ENCODE results near the gene TMEM45A.
"Not testable (repeated sequence)": the region's sequence is repeated elsewhere in the genome, so short reads cannot be mapped to it uniquely, and the experiment has no call there.

TMEM45A gene

DNA sequence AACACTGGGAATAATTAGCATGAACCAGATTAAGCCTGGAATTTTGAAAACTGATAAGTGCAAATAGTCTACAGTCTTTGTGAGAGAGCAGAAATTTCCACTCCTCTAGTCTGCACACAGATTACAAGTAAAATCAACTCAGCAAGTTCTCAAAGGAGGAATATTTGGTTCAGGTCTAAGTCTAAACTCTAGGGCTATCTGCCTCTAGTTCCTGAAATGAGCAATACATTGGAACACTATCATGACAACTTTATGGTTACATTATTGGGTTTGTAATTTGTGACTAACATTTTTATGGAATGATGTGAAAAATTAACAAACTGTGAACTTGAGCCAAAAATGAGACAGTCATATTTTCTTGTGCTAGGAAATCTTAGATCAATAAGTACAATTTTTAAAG is 86.2 kb downstream of the TMEM45A start:
- DNase-seq (ENCODE audit: low read depth): no peak

GRCh38 chr3:100580147-100580546 is 87.7 kb downstream of the TMEM45A start:
- no peak for DNase-seq (ENCODE audit: low read depth)

DNA sequence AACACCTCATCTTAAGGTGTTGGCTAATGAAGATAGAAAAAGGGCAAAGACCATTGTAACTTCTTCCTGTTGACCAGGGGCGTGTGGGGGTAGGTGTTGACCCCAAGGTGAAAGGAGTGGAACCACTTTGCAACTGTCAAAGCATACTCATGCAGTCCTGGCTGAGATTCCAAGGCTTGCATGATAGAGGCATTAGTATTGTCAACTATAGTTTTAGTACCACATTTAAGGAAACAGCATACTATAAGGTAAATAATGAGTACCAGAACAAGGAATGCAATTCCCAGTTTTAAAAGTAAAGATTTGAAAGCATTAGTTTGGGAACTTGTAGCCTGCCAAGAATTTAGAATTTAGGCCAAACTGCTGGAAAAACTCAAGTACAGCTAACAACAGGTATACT is 89.2 kb downstream of the TMEM45A start:
- no peak for DNase-seq (ENCODE audit: low read depth)

DNA sequence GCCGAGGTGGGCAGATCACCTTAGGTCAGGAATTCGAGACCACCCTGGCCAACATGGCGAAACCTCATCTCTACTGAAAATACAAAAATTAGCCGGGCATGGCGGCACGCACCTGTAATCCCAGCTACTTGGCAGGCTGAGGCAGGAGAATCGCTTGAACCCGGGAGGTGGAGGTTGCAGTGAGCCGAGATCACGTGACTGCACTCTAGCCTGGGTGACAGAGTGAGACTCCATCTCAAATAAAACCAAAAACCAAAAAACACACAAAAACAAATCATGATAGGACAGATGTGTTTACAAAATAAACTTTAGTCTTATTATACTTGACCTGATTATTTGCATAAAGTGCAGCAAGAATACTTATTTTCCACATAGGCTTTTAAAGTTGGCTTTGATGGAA is 89.7 kb downstream of the TMEM45A start:
- not testable (repeated sequence) for DNase-seq (ENCODE audit: low read depth)

DNA sequence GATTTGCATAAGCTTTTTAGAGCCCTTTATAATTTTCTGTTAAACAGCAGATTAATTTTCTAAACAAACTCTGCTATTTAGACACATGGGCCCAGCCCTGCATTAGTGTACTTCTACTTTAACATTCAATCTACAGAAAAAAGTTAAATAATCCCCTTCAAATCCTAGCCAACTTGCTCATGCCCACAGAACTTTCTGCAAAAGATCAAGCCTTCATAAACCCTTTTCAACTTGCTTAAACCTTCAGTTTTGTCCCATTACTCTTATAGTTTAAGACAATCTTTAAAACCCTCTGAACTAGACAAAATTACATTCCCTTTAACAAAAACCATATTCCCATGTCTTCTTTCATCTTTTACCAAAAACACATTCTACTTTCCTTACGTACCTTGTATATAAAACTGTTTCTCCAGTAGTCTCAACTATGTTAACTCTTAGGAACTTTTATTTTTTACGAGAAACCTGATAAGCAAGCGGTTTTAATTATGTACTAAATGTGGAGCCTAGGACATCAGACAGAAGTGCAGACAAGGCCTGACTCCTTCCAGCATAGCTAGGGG is 91.8 kb downstream of the TMEM45A start:
- no peak for DNase-seq (ENCODE audit: low read depth)

DNA sequence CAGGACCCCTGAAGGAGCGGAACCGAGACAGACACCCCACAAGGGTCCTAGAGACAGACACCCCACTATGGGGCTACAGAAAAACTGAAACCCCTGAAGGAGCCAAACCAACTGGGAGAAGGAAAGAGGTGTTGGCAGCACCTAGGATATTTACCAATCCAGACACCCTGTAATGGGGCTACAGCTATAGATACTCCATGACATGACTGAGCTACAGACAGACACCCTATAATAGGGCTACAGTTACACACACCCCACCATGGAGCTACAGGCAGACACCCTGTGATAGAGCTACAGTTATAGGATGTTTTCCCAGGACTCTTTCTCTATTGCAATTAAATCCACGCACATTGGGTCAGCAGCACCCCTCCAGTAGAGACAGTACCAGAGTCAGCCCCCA is 94.4 kb downstream of the TMEM45A start:
- DNase-seq (ENCODE audit: low read depth): no peak

DNA sequence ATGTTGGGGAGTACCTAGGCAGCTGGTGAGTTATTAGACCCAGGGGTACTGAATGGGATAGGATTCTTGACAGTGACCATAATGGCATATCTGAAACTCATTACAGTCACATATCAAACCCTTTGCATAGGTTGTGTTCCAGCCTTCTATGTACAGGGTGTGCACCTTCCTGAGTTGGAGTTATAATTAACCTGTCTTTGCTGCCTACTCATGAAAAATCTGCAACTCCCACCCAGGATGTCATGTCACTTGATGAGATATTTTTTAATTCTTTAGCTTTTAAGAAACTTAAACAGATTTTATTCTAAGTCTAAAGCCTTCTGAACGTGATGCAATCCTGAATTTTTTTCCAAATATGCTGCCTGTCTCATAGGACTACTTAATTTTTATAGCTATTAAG is 95.8 kb downstream of the TMEM45A start:
- no peak for DNase-seq (ENCODE audit: low read depth)

DNA sequence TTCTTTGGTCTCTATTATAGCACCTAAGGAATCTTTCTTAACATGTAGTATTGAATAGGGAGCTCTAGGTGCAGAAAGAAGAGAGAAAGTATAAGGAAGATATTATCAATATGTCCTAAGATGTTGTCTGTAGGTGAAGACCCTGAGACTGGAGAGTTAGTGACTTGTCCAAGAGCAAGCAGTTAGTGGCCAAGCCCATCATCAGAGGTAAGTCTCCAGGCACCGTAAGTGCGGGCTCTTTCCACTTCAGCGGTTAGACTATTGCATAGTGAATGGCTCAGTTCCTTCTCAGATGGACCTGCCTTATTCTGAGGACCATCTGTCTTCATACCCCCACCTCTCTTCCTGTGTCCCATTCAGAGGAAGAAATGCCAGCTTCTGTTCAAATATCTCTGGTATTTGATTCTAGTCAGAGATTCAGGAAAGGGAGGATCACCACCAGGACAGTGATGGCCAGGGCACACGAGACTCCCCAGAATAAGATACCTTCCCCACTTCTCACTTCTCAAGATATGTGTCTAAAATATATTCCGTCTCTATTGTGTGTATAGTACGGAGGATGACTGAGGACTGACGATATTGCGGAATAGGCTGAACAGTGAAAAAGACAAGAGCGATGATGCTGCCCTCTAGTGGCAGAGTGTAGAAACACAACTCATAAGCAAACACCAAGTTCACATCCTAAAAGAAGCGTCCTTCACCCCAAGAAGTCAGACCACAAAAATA is 97.9 kb downstream of the TMEM45A start:
- DNase-seq (ENCODE audit: low read depth): peak; percentile 64

DNA sequence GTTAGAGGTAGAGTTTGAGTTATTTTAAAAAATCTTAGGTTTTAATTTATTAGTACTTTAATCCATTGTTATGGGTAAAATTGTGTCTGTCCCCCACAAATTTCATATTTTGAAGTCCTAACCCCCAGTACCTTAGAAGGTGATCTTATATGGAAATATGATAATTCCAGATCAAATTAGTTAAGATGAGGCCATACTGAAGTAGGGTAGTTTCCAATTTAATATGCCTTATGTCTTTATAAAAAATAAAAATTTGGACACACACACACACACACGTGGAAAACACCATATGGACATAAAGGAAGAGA is 98.4 kb downstream of the TMEM45A start:
- no peak for DNase-seq (ENCODE audit: low read depth)

DNA sequence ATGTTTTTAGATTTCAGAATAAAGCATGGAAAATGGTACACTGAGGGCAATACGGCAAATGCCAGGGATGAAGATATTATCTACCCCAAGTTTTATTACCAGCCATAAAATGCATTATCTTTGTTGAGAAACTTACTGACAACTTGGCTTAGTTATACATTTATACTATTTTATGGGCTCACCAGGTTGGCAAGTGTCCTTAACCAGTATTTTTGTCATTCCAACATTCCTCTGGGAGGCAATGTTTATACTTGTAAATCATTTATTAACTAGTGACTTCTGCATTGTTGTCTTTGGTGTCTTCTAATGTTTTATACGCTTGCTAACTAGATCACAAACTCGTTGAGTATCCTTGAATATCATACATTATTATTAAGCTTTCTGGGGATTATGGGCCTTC is 99.0 kb downstream of the TMEM45A start:
- no peak for DNase-seq (ENCODE audit: low read depth)

GRCh38 chr3:100600181-100601042 is 108.0 kb downstream of the TMEM45A start:
- no peak for DNase-seq (ENCODE audit: low read depth)

DNA sequence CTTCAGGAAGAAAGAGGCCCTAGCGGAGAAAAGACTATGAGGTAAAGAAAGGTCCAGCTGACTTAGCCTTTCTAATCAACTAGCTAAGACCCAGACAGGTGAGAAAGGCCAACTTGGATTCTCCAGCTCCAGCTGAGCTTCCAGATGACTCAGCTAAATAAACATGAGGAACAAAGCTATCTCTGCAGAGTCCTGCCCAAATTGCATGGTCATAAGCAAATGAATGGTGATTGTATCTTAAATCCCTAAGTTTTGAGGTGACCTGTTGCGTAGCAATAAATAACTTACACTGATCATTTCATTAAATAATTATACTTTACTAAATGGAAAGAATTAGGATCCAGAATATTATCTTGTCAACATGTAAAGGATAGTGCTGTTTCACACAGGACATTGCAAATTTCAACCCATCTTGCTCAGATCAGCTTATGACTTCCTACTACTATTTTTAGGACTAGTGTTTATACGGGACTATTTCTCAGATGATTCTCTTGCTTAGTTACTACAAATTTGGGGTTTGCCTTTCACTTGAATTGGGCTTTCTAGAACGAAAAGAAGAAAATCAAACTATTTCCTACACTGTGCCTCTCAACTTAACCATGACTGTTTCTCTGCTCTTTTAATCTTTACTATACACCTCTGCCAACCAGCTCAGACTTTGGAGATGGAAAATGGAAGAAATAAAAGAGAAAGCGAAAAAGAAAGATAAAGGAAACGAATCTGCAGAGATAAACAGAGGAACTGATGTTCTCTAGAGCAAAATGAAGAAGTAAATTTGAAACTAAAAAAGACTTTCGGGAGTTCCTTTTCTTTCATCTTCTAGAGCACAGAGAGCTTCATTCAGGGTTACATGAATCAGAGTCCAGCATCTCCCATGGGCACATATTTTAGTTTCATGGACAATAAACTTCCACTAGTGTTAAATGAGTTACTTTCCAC is 110.4 kb downstream of the TMEM45A start:
- no peak for DNase-seq (ENCODE audit: low read depth)

DNA sequence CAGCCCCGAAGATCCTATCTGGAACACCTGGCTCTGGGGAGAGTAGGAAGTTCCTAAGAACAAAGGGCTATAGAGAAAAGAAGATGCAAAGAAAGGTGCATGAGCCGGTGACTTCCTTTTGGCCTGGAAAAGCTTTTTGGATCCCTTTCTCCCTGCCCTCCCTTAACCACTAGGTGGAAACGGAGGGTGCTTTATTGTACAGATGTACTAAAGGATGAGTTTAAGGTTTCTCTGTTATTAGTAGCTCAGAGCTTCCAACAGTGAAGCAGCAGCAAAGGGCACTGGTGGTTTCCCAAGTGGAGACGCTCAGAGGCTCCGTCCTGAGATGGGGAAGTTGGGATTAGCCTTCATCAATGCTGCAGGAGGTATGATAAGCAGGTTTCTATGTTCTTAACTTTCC is 111.0 kb downstream of the TMEM45A start:
- no peak for DNase-seq (ENCODE audit: low read depth)

DNA sequence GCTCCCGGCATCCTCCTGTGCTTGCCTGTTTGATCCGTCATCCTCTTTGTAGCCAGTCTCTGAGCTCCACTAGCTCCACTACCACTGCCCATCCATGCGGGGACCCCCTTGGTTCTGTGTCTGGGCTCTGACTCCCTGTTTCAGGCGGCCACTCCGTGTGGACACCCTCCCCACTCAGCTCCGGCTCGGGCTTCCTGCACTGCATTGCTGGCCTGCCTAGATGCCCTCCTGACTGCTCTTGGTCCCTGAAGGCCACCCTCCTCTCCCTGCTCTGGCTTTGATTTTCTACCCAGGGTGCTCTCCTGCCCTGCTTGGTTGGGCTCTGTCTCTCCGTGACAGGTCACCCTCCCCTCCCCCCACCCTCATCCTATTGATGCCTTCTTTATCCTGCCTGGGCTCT is 112.9 kb downstream of the TMEM45A start:
- no peak for DNase-seq (ENCODE audit: low read depth)

DNA sequence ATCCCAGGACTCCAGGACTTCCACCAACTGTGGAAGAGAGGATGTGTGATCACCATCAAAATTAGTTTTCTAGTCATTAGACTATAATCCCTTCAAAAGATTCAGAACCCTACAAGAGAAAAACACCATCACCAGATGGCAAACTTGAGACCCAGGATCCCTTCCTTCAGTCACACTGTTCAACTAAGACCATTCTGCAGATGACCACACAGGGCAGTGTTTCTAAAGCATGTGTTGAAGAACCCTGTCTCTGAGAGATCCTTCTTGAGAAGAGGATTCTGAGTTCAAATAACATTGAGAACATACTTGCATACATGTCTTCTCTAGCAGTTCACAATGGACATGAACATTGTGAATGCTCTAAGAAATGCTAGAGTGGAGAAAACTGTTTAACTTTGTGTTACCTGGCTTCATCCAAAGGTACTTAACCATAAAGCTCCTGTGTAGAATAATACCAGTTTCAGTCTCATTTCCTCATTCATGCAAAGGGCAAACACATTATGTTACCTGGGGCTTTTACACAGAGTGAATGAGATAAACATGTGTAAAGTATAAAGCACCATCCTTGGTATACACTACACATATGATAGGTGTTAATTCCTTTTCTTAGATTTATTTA is 114.6 kb downstream of the TMEM45A start:
- no peak for DNase-seq (ENCODE audit: low read depth)

DNA sequence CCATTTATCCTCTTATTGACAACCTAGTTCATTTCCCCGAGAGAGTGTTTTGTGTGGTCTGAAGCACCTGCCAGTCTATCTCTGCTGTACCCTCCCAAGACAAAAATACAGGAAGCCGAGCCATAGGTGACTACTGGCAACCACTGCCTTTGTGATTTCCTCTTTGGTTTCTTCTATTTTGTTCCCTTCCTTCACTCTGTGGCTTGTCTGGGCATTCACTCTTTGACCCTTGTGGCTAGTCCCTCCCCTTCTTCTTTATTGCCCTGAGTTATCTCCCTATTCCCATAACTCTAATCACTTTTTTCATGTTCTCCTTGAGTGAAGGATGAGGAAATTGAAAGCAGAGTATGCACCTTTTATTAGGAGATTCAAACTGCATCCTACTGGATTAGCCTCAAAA is 116.9 kb downstream of the TMEM45A start, which contains the start of gene ADGRG7:
TSS of gene ADGRG7 (plus strand) at position 297 of the 400 bp plus-strand sequence. CDS start 256 bp downstream, outside the sequence.
- no peak for DNase-seq (ENCODE audit: low read depth)

GRCh38 chr3:100609963-100610362 is 117.5 kb downstream of the TMEM45A start:
- DNase-seq (ENCODE audit: low read depth): no peak

DNA sequence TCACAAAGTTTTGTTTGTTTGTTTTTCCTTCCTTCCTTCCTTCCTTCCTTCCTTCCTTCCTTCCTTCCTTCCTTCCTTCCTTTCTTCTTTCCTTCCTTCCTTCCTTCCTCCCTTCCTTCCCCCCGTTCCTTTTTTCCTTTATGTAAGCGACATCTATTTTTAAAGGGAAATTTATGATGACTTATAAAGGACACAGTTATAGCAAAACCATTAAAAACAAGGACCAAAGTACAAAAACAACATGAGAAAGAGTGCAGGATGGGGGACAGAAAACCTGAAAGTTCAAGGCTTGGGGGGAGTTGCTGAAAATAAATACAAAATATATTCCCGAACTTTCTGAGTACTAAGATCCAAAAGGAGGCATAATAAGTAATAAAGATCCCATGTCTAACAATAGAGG is 118.8 kb downstream of the TMEM45A start:
- DNase-seq (ENCODE audit: low read depth): no peak

DNA sequence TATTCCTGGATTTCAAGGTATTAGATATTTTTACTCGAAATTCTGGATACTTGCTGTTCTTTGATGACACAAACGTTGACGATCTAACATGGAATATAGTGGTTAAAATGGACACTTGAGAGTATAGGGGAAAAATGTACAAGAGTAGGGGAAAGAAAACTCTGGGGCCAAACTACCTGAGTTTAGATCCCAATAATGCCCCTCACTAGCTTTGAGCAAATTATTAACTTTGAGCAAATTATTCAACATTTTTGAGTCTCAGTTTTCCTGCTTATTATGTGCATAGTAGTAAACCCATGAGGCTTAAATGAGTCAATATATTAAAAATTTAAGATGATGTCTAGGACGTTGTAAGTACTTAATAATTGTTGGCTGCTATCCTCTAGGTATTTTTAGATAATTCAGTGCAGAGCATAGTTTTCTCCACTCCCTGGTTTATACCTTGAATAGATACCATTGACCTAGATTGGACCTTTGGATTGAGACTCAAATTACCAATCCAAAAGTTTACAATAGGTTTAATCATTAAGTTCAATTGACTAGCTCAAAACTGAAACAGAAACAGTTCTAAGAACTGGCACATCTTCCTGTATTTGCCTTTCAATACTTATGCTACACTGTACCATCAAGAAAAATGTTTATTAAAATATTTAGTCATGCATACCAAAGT is 121.4 kb downstream of the TMEM45A start:
- DNase-seq (ENCODE audit: low read depth): no peak

DNA sequence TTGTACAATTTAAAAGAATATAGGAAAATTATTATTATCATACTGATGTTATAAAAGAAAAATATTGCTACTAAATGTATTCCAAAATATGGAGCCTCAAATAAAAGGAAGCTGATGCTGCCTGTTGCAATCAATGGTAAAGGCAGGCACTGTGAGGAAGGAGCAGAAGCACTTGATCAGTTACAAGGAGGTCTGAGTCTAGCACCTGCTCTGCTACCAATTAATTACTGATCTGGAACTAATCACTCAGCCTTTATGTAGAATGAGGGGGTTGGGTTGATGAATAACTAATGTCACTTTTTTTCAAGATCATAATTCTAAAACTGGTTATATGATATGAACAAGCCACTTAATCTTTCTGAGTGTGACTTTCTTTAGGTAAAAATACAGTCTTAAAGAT is 122.5 kb downstream of the TMEM45A start:
- no peak for DNase-seq (ENCODE audit: low read depth)

DNA sequence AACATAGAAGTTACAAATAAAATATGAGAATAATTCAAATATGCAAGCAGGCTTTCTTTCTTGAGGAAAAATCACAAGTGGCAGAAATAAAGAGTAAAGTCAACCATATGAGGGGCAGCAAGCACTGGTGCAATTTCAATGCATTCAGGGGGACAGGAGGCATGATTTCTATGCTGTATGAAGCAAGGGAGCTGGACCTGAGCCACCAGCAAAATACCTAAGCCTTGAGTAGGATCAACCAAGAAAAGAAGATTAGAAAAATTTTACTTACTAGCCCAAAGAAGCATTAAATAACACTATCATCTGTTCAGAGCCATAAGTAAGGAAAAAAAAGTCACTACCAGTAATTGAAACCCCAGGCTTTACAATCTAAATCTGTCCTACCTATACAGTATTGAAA is 123.3 kb downstream of the TMEM45A start:
- no peak for DNase-seq (ENCODE audit: low read depth)
